WTC11 (cell line): Measurements from ENCODE around the gene PPM1E. TPM values are rescaled to one million over a fixed set of nuclear protein-coding genes. Genes with fewer than 3 reads are reported as not detected.

Experiments used
- ATAC-seq: fragments of 200-7000 bp; cut with Tn5 transposase; 2 replicates; pipeline ENCODE4 v1.10.0; 2021; ENCODE audit warnings: mild to moderate bottlenecking, moderate library complexity
- CTCF ChIA-PET: fragments of 300-600 bp; sonication (Branson Sonifier 250); formaldehyde crosslinking; loops from one replicate; lab custom pipeline; 2021; ENCODE audit warnings: antibody characterized with exemption; lab: Charles Lee
- POLR2A ChIA-PET: fragments of 350-600 bp; sonication (Branson Sonifier 250); formaldehyde crosslinking; loops from one replicate; lab custom pipeline; 2021; ENCODE audit warnings: antibody characterized with exemption; lab: Charles Lee
- DNase-seq: peaks from one replicate; pipeline ENCODE4 v3.0.0; 2021; ENCODE audit warnings: low spot score
- H3K27ac Mint-ChIP-seq: 2 replicates; pipeline ENCODE4 v1.8.0; 2021; ENCODE audit warnings: mixed read lengths
- H3K27me3 Mint-ChIP-seq: 2 replicates; pipeline ENCODE4 v1.8.0; 2021; ENCODE audit warnings: low read depth, mild to moderate bottlenecking, moderate library complexity, mixed read lengths
- H3K36me3 Mint-ChIP-seq: 2 replicates; pipeline ENCODE4 v1.8.0; 2021; ENCODE audit warnings: mixed read lengths
- H3K4me1 Mint-ChIP-seq: 2 replicates; pipeline ENCODE4 v1.8.0; 2022; ENCODE audit warnings: mixed read lengths
- H3K4me3 Mint-ChIP-seq: 2 replicates; pipeline ENCODE4 v1.8.0; 2021; ENCODE audit warnings: mild to moderate bottlenecking, moderate library complexity, mixed read lengths
- H3K9me3 Mint-ChIP-seq: 2 replicates; pipeline ENCODE4 v1.8.0; 2021; ENCODE audit warnings: mixed read lengths
- AFF4 ChIP-seq: sonication (generic); formaldehyde crosslinking; IDR thresholded peaks from 2 replicates; pipeline ENCODE4 v1.8.1; 2023; ENCODE audit warnings: mild to moderate bottlenecking, missing genetic modification reagents, borderline replicate concordance
- ARID4B ChIP-seq: sonication (generic); formaldehyde crosslinking; IDR thresholded peaks from 2 replicates; pipeline ENCODE4 v1.8.0; 2023; ENCODE audit warnings: missing genetic modification reagents, mild to moderate bottlenecking, borderline replicate concordance
- ATF6 ChIP-seq: sonication (generic); formaldehyde crosslinking; IDR thresholded peaks from 2 replicates; pipeline ENCODE4 v1.8.1; 2023; ENCODE audit warnings: mild to moderate bottlenecking, missing genetic modification reagents
- CBFB ChIP-seq: sonication (generic); formaldehyde crosslinking; IDR thresholded peaks from 2 replicates; pipeline ENCODE4 v1.8.1; 2022; ENCODE audit warnings: mild to moderate bottlenecking, low read depth, missing genetic modification reagents
- CREB1 ChIP-seq: sonication (generic); formaldehyde crosslinking; IDR thresholded peaks from 2 replicates; pipeline ENCODE4 v1.8.0; 2023; ENCODE audit warnings: mild to moderate bottlenecking, missing genetic modification reagents
- GRHL2 ChIP-seq: fragments of 250-450 bp; sonication (Bioruptor Pico); IDR thresholded peaks from 2 replicates; pipeline ENCODE4 v1.8.0; 2022; ENCODE audit warnings: mild to moderate bottlenecking, moderate library complexity; ENCODE audit not compliant: insufficient replicate concordance, severe bottlenecking
- MXD4 ChIP-seq: fragments of 250-450 bp; sonication (Bioruptor Pico); IDR thresholded peaks from 2 replicates; pipeline ENCODE4 v1.8.0; 2021; ENCODE audit warnings: mild to moderate bottlenecking, moderate library complexity, borderline replicate concordance
- NR3C1 ChIP-seq: sonication (generic); formaldehyde crosslinking; conservative IDR thresholded peaks from 2 replicates; pipeline ENCODE4 v1.8.1; 2023; ENCODE audit warnings: low read depth, mild to moderate bottlenecking, missing genetic modification reagents
- OVOL2 ChIP-seq: fragments of 250-450 bp; sonication (Bioruptor Pico); IDR thresholded peaks from 2 replicates; pipeline ENCODE4 v1.9.0; 2021; ENCODE audit warnings: mild to moderate bottlenecking, borderline replicate concordance
- PREB ChIP-seq: sonication (generic); formaldehyde crosslinking; IDR thresholded peaks from 2 replicates; pipeline ENCODE4 v1.8.1; 2022; ENCODE audit warnings: mild to moderate bottlenecking, missing genetic modification reagents, moderate library complexity, borderline replicate concordance
- SMAD3 ChIP-seq: sonication (generic); formaldehyde crosslinking; IDR thresholded peaks from 2 replicates; pipeline ENCODE4 v1.8.0; 2022; ENCODE audit warnings: missing genetic modification reagents, mild to moderate bottlenecking, borderline replicate concordance
- SMAD4 ChIP-seq: sonication (generic); formaldehyde crosslinking; IDR thresholded peaks from 2 replicates; pipeline ENCODE4 v1.8.0; 2022; ENCODE audit warnings: mild to moderate bottlenecking, missing genetic modification reagents
- TEAD4 ChIP-seq: sonication (generic); formaldehyde crosslinking; IDR thresholded peaks from 2 replicates; pipeline ENCODE4 v1.8.0; 2022; ENCODE audit warnings: mild to moderate bottlenecking, missing genetic modification reagents
- ZBTB43 ChIP-seq: sonication (generic); formaldehyde crosslinking; IDR thresholded peaks from 2 replicates; pipeline ENCODE4 v1.8.1; 2023; ENCODE audit warnings: mild to moderate bottlenecking, missing genetic modification reagents
- ZNF423 ChIP-seq: fragments of 250-450 bp; sonication (Bioruptor Pico); IDR thresholded peaks from 2 replicates; pipeline ENCODE4 v2.1.2; 2022; ENCODE audit warnings: mild to moderate bottlenecking, moderate library complexity
- ZNF425 ChIP-seq: fragments of 250-450 bp; sonication (Bioruptor Pico); conservative IDR thresholded peaks from 2 replicates; pipeline ENCODE4 v1.9.0; 2021; ENCODE audit warnings: mild to moderate bottlenecking
- ZSCAN18 ChIP-seq: fragments of 250-450 bp; sonication (Bioruptor Pico); IDR thresholded peaks from 2 replicates; pipeline ENCODE4 v2.1.2; 2022; ENCODE audit warnings: mild to moderate bottlenecking, moderate library complexity
- total RNA-seq: library from RNA; stranded (reverse); gene quantifications from 3 replicates; pipeline ENCODE4 v1.2.3, GENCODE V29; 2021

PPM1E gene
- total RNA-seq, 1 experiment from 2014 or later: 8.1 TPM

GRCh38 chr17:58837699-58838098 lies 82.0 kb downstream of the PPM1E start (continued):
- no peak for TF ChIP-seq AFF4
- TF ChIP-seq ATF6 (CRISPR knock-in tag): no peak
- TF ChIP-seq MXD4 (CRISPR knock-in tag): no peak

- Mint-ChIP-seq H3K27me3 (no peaks in the 10 kb centered on the region), H3K27ac (no peak overlapping the region), H3K36me3 (no peaks in the 10 kb centered on the region), H3K9me3 (peaks cover 4% of the 10 kb centered on the region), H3K4me3 (no peak overlapping the region), H3K4me1 (no peaks in the 10 kb centered on the region)
- ChIA-PET CTCF (no interaction called here), POLR2A (no interaction called here)
- no peak for ATAC-seq
- no peak for DNase-seq
- TF ChIP-seq CREB1: no peak
- no peak for TF ChIP-seq ARID4B (CRISPR knock-in tag)
- TF ChIP-seq PREB (CRISPR knock-in tag): no peak
- TF ChIP-seq OVOL2 (CRISPR knock-in tag): no peak
- no peak for TF ChIP-seq CBFB (CRISPR knock-in tag)
- no peak for TF ChIP-seq ZNF423 (CRISPR knock-in tag)
- TF ChIP-seq SMAD3 (CRISPR knock-in tag): no peak
- no peak for TF ChIP-seq GRHL2 (CRISPR knock-in tag)
- TF ChIP-seq ZSCAN18 (CRISPR knock-in tag): no peak
- TF ChIP-seq NR3C1 (CRISPR knock-in tag): no peak
- no peak for TF ChIP-seq ZNF425
- TF ChIP-seq ZBTB43 (CRISPR knock-in tag): no peak
- no peak for TF ChIP-seq SMAD4 (CRISPR knock-in tag)
- no peak for TF ChIP-seq TEAD4 (CRISPR knock-in tag)
Measured at GRCh38 chr17:58840820-58841612, 85.4 kb downstream of the PPM1E start.
